ENCODE measurements around the gene CABCOCO1. TPM values are rescaled to one million over a fixed set of nuclear protein-coding genes. Genes with fewer than 3 reads are reported as not detected.

CABCOCO1 gene
- total and polyA plus RNA-seq, 9 of the 15 experiments (the other 6 are each of a cell fraction or from before 2014, with no cell fraction given), result 0.04 TPM; not detected in 8

DNA sequence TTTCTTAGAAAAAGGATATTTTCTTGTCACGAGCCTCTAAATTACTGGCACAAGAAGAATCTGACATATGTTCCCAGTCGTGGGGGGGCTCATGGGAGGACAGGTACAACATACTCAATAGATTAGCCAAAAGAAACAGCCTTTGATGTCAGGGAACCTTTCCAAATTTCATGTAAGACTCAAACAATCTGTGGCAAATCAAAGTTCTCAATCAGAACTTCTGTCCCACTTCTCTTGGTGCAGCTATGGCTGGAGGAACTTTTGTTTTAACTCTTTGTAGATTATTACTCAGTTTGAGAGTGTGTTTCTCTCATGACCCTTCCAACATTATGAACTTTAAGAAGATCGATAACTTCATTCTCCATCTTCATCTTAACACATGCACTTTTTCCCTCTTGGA is 124.4 kb downstream of the CABCOCO1 start:
- Histone ChIP-seq H3K79me2 (ENCODE audit: control insufficient read depth, insufficient read depth, low read length) (no peaks in the 10 kb centered on the region), H3K9me1 (ENCODE audit: control insufficient read depth, insufficient read depth, low read length) (no peaks in the 10 kb centered on the region), H3K4me1 (replicated peaks in 1 of 2; ENCODE audit: control insufficient read depth in 2 of 2, insufficient read depth in 2 of 2, low read length in 2 of 2) (peaks cover 5 to 61% of the 10 kb centered on the region in 2 experiments), H3K27ac (ENCODE audit: extremely low read depth, low read depth, low read length) (no peak overlapping the region; the same call in 2 of the 3 replicates), H3K9ac (ENCODE audit: insufficient read depth in 1 of 2, low read depth in 2 of 2, low read length in 2 of 2) (no peak overlapping the region), H3K27me3 (ENCODE audit: control insufficient read depth in 2 of 2, insufficient read depth in 2 of 2, low read length in 2 of 2) (no peaks in the 10 kb centered on the region), H2AFZ (ENCODE audit: low read depth, low read length) (peak overlapping the region; percentile 27; the same call in 1 of the 2 replicates), H4K20me1 (replicated peaks; ENCODE audit: control insufficient read depth, insufficient read depth, low read length) (no peaks in the 10 kb centered on the region), H3K4me3 (no peak overlapping the region), H3K9me3 (replicated peaks; ENCODE audit: control insufficient read depth, insufficient read depth, low read depth, low read length) (no peaks in the 10 kb centered on the region), H3K36me3 (ENCODE audit: control insufficient read depth, insufficient read depth, low read length) (no peaks in the 10 kb centered on the region), H3K4me2 (ENCODE audit: insufficient read depth, low read length) (peak overlapping the region; percentile 48)
- 52% methylated on average over 3 of the region's 3 CpGs for WGBS (ENCODE audit: insufficient coverage, low coverage, missing lambda C conversion rate)
- BruUV-seq (replicated peaks), result no TSS peak
- ChIA-PET CTCF (ENCODE audit: low intra/inter-chr PET ratio) (no interaction called here), POLR2A (interaction anchor here (1.1 kb wide), 1 partner anchor 9 kb away, joined by 3 read pairs; no protein-coding TSS in a partner anchor)
- TF ChIP-seq BACH1 (tag; IDR thresholded peaks at IDR 0.05) (peak; percentile 2; the same call in 1 of the 2 replicates), NR2C2 (CRISPR knock-in tag; IDR thresholded peaks at IDR 0.05) (no peak), NR2C2 (tag; IDR thresholded peaks at IDR 0.05) (peak; percentile 38; the same call in 1 of the 2 replicates), MAZ (CRISPR knock-in tag; conservative IDR thresholded peaks at IDR 0.05 in 1 of 2, IDR thresholded peaks at IDR 0.05 in 1 of 2) (peak in 1 of 2 experiments; percentile 4; a peak in 1 of 4 replicates), KDM1A (IDR thresholded peaks at IDR 0.05) (peak; percentile 84 to 88)
- TF ChIP-seq, protein P1, sequence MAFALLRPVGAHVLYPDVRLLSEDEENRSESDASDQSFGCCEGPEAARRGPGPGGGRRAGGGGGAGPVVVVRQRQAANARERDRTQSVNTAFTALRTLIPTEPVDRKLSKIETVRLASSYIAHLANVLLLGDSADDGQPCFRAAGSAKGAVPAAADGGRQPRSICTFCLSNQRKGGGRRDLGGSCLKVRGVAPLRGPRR (CRISPR knock-in tag; IDR thresholded peaks at IDR 0.05), result no peak
- DNase-seq (ENCODE audit: extremely low read depth in 1 of 4, low spot score in 3 of 4), result no peak
- intact Hi-C loops (cut with micrococcal nuclease), result loop anchor here (2.0 kb wide), 1 partner anchor 36 kb away; no protein-coding TSS in a partner anchor
- no peak for ATAC-seq
- no peak for FAIRE-seq
- in situ Hi-C loops (cut with MboI), result no loop called here

Measured in K562 (cell line).